ENCODE data around the gene AFF2. TPM values are rescaled to one million over a fixed set of nuclear protein-coding genes. Genes with fewer than 3 reads are reported as not detected.

Gene AFF2
- total RNA-seq, 1 experiment from 2014 or later: 0.05 TPM

DNA sequence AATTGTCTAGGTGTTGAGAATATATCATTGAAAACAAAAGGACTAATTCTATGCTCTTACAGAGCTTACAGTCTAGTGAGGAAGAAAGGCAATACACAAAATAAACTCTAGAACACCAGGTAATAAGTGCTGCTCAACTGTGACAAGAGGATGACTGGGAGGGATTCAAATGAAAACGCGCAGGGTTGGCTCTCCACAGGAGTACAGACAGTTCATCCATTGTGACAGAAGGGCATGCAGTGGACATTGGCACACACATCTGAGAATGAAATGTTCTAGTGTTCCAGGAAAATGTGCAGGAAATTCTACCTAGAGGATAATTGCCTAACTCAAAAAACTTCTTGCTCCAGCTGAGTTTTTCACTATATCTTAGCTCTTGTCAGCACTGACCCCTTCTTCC is 512.7 kb downstream of the AFF2 start:
- H3K79me2 ChIP-seq (ENCODE audit: insufficient read depth, low read length): no peaks in the 10 kb centered on the region
- H3K36me3 ChIP-seq (ENCODE audit: control insufficient read depth in 1 of 2, insufficient read depth in 2 of 2, low read length in 2 of 2): no peaks in the 10 kb centered on the region
- H3K4me3 ChIP-seq (replicated peaks in 1 of 2; ENCODE audit: low read depth in 1 of 2, low read length in 2 of 2): no peak overlapping the region
- no peaks in the 10 kb centered on the region for H3K4me1 ChIP-seq (ENCODE audit: control insufficient read depth in 1 of 2, insufficient read depth in 2 of 2, low read length in 2 of 2)
- ChIA-PET RAD21 (ENCODE audit: low non-redundant PET in 1 of 2, low total read pairs in 2 of 2, uncharacterized antibody in 2 of 2, unreplicated experiment in 2 of 2) (no interaction called here), CTCF (no interaction called here), POLR2A (no interaction called here)
- H4K20me1 ChIP-seq (ENCODE audit: insufficient read depth): no peaks in the 10 kb centered on the region
- no peaks in the 10 kb centered on the region; a peak in 1 of 4 replicates for H3K9me3 ChIP-seq (ENCODE audit: control insufficient read depth in 1 of 2, insufficient read depth in 1 of 2, low read depth in 1 of 2, low read length in 2 of 2)
- no peaks in the 10 kb centered on the region for H3K27me3 ChIP-seq (ENCODE audit: insufficient read depth, low read length)
- no peaks in the 10 kb centered on the region for H3K9me2 ChIP-seq (ENCODE audit: insufficient read depth)
- no peak for TF ChIP-seq SP1 (IDR thresholded peaks at IDR 0.05; ENCODE audit: low read depth)
- TF ChIP-seq TCF7L2 (IDR thresholded peaks at IDR 0.05; ENCODE audit: borderline replicate concordance, extremely low read depth, insufficient read depth, insufficient read length): no peak
- TF ChIP-seq, protein P1, sequence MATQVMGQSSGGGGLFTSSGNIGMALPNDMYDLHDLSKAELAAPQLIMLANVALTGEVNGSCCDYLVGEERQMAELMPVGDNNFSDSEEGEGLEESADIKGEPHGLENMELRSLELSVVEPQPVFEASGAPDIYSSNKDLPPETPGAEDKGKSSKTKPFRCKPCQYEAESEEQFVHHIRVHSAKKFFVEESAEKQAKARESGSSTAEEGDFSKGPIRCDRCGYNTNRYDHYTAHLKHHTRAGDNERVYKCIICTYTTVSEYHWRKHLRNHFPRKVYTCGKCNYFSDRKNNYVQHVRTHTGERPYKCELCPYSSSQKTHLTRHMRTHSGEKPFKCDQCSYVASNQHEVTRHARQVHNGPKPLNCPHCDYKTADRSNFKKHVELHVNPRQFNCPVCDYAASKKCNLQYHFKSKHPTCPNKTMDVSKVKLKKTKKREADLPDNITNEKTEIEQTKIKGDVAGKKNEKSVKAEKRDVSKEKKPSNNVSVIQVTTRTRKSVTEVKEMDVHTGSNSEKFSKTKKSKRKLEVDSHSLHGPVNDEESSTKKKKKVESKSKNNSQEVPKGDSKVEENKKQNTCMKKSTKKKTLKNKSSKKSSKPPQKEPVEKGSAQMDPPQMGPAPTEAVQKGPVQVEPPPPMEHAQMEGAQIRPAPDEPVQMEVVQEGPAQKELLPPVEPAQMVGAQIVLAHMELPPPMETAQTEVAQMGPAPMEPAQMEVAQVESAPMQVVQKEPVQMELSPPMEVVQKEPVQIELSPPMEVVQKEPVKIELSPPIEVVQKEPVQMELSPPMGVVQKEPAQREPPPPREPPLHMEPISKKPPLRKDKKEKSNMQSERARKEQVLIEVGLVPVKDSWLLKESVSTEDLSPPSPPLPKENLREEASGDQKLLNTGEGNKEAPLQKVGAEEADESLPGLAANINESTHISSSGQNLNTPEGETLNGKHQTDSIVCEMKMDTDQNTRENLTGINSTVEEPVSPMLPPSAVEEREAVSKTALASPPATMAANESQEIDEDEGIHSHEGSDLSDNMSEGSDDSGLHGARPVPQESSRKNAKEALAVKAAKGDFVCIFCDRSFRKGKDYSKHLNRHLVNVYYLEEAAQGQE (IDR thresholded peaks at IDR 0.05; ENCODE audit: low read depth): no peak
- TF ChIP-seq ELF1 (IDR thresholded peaks at IDR 0.05; ENCODE audit: borderline replicate concordance, low read depth): no peak
- TF ChIP-seq POLR2A (IDR thresholded peaks at IDR 0.05; ENCODE audit: borderline replicate concordance, extremely low read depth, insufficient read depth, insufficient read length): no peak
- TF ChIP-seq, protein P2, sequence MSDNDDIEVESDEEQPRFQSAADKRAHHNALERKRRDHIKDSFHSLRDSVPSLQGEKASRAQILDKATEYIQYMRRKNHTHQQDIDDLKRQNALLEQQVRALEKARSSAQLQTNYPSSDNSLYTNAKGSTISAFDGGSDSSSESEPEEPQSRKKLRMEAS (IDR thresholded peaks at IDR 0.05): no peak
- no peak for TF ChIP-seq EZH2phosphoT487 (IDR thresholded peaks at IDR 0.05; ENCODE audit: borderline replicate concordance)
- TF ChIP-seq SRF (IDR thresholded peaks at IDR 0.05; ENCODE audit: low read depth): no peak
- TF ChIP-seq EZH2 (IDR thresholded peaks at IDR 0.05): no peak
- no peak for TF ChIP-seq CEBPB (IDR thresholded peaks at IDR 0.05; ENCODE audit: low read depth)
- TF ChIP-seq ZNF274 (IDR thresholded peaks at IDR 0.05; ENCODE audit: low read depth, low read length): no peak
- no peak for TF ChIP-seq EGR1 (IDR thresholded peaks at IDR 0.05; ENCODE audit: low read depth)
- TF ChIP-seq SIN3A (IDR thresholded peaks at IDR 0.05; ENCODE audit: low read depth): no peak
- no peak for TF ChIP-seq YY1 (IDR thresholded peaks at IDR 0.05; ENCODE audit: extremely low read depth, insufficient replicate concordance, low read depth, low read length)
- TF ChIP-seq, protein P3, sequence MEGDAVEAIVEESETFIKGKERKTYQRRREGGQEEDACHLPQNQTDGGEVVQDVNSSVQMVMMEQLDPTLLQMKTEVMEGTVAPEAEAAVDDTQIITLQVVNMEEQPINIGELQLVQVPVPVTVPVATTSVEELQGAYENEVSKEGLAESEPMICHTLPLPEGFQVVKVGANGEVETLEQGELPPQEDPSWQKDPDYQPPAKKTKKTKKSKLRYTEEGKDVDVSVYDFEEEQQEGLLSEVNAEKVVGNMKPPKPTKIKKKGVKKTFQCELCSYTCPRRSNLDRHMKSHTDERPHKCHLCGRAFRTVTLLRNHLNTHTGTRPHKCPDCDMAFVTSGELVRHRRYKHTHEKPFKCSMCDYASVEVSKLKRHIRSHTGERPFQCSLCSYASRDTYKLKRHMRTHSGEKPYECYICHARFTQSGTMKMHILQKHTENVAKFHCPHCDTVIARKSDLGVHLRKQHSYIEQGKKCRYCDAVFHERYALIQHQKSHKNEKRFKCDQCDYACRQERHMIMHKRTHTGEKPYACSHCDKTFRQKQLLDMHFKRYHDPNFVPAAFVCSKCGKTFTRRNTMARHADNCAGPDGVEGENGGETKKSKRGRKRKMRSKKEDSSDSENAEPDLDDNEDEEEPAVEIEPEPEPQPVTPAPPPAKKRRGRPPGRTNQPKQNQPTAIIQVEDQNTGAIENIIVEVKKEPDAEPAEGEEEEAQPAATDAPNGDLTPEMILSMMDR (IDR thresholded peaks at IDR 0.05 in 2 of 3, conservative IDR thresholded peaks at IDR 0.05 in 1 of 3; ENCODE audit: borderline replicate concordance in 1 of 3, insufficient read depth in 1 of 3, low read depth in 2 of 3, low read length in 2 of 3): no peak
- no peak for TF ChIP-seq FOSL1 (IDR thresholded peaks at IDR 0.05; ENCODE audit: low read depth)
- TF ChIP-seq, protein P4, sequence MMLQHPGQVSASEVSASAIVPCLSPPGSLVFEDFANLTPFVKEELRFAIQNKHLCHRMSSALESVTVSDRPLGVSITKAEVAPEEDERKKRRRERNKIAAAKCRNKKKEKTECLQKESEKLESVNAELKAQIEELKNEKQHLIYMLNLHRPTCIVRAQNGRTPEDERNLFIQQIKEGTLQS (IDR thresholded peaks at IDR 0.05): no peak
- TF ChIP-seq, protein P5, sequence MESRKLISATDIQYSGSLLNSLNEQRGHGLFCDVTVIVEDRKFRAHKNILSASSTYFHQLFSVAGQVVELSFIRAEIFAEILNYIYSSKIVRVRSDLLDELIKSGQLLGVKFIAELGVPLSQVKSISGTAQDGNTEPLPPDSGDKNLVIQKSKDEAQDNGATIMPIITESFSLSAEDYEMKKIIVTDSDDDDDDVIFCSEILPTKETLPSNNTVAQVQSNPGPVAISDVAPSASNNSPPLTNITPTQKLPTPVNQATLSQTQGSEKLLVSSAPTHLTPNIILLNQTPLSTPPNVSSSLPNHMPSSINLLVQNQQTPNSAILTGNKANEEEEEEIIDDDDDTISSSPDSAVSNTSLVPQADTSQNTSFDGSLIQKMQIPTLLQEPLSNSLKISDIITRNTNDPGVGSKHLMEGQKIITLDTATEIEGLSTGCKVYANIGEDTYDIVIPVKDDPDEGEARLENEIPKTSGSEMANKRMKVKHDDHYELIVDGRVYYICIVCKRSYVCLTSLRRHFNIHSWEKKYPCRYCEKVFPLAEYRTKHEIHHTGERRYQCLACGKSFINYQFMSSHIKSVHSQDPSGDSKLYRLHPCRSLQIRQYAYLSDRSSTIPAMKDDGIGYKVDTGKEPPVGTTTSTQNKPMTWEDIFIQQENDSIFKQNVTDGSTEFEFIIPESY (IDR thresholded peaks at IDR 0.05; ENCODE audit: extremely low read depth, insufficient replicate concordance, low read length): no peak
- no peak for TF ChIP-seq RAD21 (IDR thresholded peaks at IDR 0.05; ENCODE audit: low read depth)
- TF ChIP-seq JUND (IDR thresholded peaks at IDR 0.05): no peak
- H3K9ac ChIP-seq (ENCODE audit: low read length): no peak overlapping the region
- no peak for ATAC-seq
- intact Hi-C loops (cut with micrococcal nuclease): no loop called here
- no peak for DNase-seq (ENCODE audit: low read depth, low spot score)
- no peak overlapping the region for H3K4me2 ChIP-seq (ENCODE audit: low read length)
- H3K27ac ChIP-seq (ENCODE audit: low read depth, low read length): no peak overlapping the region
- H2AFZ ChIP-seq (ENCODE audit: low read depth, low read length, poor library complexity, severe bottlenecking): no peak overlapping the region
- BruUV-seq (replicated peaks): no TSS peak

Measured in HCT116 (cell line).